ENCODE results near the gene WASF2.

The WASF2 gene

GRCh38 chr1:27523337-27524020 is 33.5 kb upstream of the WASF2 start:
- peak overlapping the region; percentile 89 to 95 for H2BK12ac ChIP-seq (ENCODE audit: low read length in 2 of 2)
- H3K14ac ChIP-seq (ENCODE audit: low read length in 2 of 2), result peak overlapping the region in 1 of 2 experiments; percentile 95
- peak overlapping the region; percentile 87 to 98 for H3K18ac ChIP-seq (ENCODE audit: low read depth in 1 of 2, low read length in 2 of 2)
- DNase-seq, result no peak
- H3K4me3 ChIP-seq (ENCODE audit: insufficient read depth in 1 of 2, low read depth in 1 of 2, low read length in 2 of 2), result no peak overlapping the region
- 61% methylated on average over 8 of the region's 8 CpGs for WGBS
- peak overlapping the region; percentile 89 for H2BK15ac ChIP-seq (ENCODE audit: low read depth, poor library complexity, severe bottlenecking)
- H3K9ac ChIP-seq (ENCODE audit: low read length), result peak overlapping the region; percentile 29
- peak overlapping the region in 1 of 2 experiments; percentile 34 for H3K23ac ChIP-seq (ENCODE audit: low read length in 2 of 2)
- no peaks in the 10 kb centered on the region for H3K27me3 ChIP-seq (ENCODE audit: control insufficient read depth in 1 of 2, insufficient read depth in 1 of 2, low read length in 2 of 2)
- H4K91ac ChIP-seq (ENCODE audit: low read length), result peak overlapping the region; percentile 97
- peak overlapping the region; percentile 85 for H2BK120ac ChIP-seq (ENCODE audit: low read depth, low read length)
- peak overlapping the region; percentile 49 for H2AK5ac ChIP-seq (ENCODE audit: low read length, severe bottlenecking)
- peak overlapping the region; percentile 69 to 92 for H3K4ac ChIP-seq (ENCODE audit: low read depth in 1 of 2, low read length in 2 of 2)
- H3K9me3 ChIP-seq (ENCODE audit: control insufficient read depth, low read length), result no peaks in the 10 kb centered on the region
- no peak overlapping the region for H3K27ac ChIP-seq (ENCODE audit: low read length, poor library complexity, severe bottlenecking)
- H2BK5ac ChIP-seq (ENCODE audit: low read depth, low read length, poor library complexity, severe bottlenecking), result no peak overlapping the region
- no peaks in the 10 kb centered on the region for H3K36me3 ChIP-seq (ENCODE audit: control insufficient read depth in 1 of 2, insufficient read depth in 2 of 2, low read depth in 1 of 2, low read length in 2 of 2)
- H3K79me1 ChIP-seq (replicated peaks; ENCODE audit: low read length, poor library complexity, severe bottlenecking), result no peaks in the 10 kb centered on the region
- H4K8ac ChIP-seq (ENCODE audit: low read length), result peak overlapping the region; percentile 21
- peaks cover 73% of the 10 kb centered on the region for H3K4me1 ChIP-seq (ENCODE audit: control insufficient read depth, insufficient read depth, low read depth, low read length)
- no peak overlapping the region for H3K4me2 ChIP-seq (ENCODE audit: low read length, poor library complexity, severe bottlenecking)
- no peak overlapping the region for H2AFZ ChIP-seq (ENCODE audit: low read depth, low read length)

- H2BK12ac ChIP-seq (ENCODE audit: low read length in 2 of 2), result peak overlapping the region; percentile 43 to 82
Measured at GRCh38 chr1:27522432-27523336, 32.7 kb upstream of the WASF2 start.

GRCh38 chr1:27521861-27522431 is 32.0 kb upstream of the WASF2 start:
- no peaks in the 10 kb centered on the region for H3K36me3 ChIP-seq (ENCODE audit: control insufficient read depth in 1 of 2, insufficient read depth in 2 of 2, low read depth in 1 of 2, low read length in 2 of 2)
- H2BK15ac ChIP-seq (ENCODE audit: low read depth, poor library complexity, severe bottlenecking), result no peak overlapping the region
- peak overlapping the region; percentile 93 for H4K8ac ChIP-seq (ENCODE audit: low read length)
- H3K27me3 ChIP-seq (ENCODE audit: control insufficient read depth in 1 of 2, insufficient read depth in 1 of 2, low read length in 2 of 2), result no peaks in the 10 kb centered on the region
- peak overlapping the region in 1 of 2 experiments; percentile 92 for H3K4ac ChIP-seq (ENCODE audit: low read depth in 1 of 2, low read length in 2 of 2)
- no peak overlapping the region for H3K23ac ChIP-seq (ENCODE audit: low read length in 2 of 2)
- no peak overlapping the region for H3K27ac ChIP-seq (ENCODE audit: low read length, poor library complexity, severe bottlenecking)
- no peak overlapping the region for H2AK5ac ChIP-seq (ENCODE audit: low read length, severe bottlenecking)
- H2BK12ac ChIP-seq (ENCODE audit: low read length in 2 of 2), result peak overlapping the region; percentile 46 to 82
- no peak overlapping the region for H3K4me3 ChIP-seq (ENCODE audit: insufficient read depth in 1 of 2, low read depth in 1 of 2, low read length in 2 of 2)
- H3K9me3 ChIP-seq (ENCODE audit: control insufficient read depth, low read length), result no peaks in the 10 kb centered on the region
- H2AFZ ChIP-seq (ENCODE audit: low read depth, low read length), result no peak overlapping the region
- 83% methylated on average over 9 of the region's 9 CpGs for WGBS
- H4K91ac ChIP-seq (ENCODE audit: low read length), result peak overlapping the region; percentile 79
- peaks cover 60% of the 10 kb centered on the region for H3K4me1 ChIP-seq (ENCODE audit: control insufficient read depth, insufficient read depth, low read depth, low read length)
- no peak overlapping the region for H3K4me2 ChIP-seq (ENCODE audit: low read length, poor library complexity, severe bottlenecking)
- no peaks in the 10 kb centered on the region for H3K79me1 ChIP-seq (replicated peaks; ENCODE audit: low read length, poor library complexity, severe bottlenecking)
- peak overlapping the region in 1 of 2 experiments; percentile 1 for H3K14ac ChIP-seq (ENCODE audit: low read length in 2 of 2)
- H2BK120ac ChIP-seq (ENCODE audit: low read depth, low read length), result no peak overlapping the region
- H2BK5ac ChIP-seq (ENCODE audit: low read depth, low read length, poor library complexity, severe bottlenecking), result no peak overlapping the region
- peak overlapping the region; percentile 35 to 98 for H3K18ac ChIP-seq (ENCODE audit: low read depth in 1 of 2, low read length in 2 of 2)
- peak overlapping the region; percentile 71 for H3K9ac ChIP-seq (ENCODE audit: low read length)
- no peak for DNase-seq

More at GRCh38 chr1:27522432-27523336, 32.7 kb upstream of the WASF2 start:
- peak overlapping the region in 1 of 2 experiments; percentile 83 for H3K23ac ChIP-seq (ENCODE audit: low read length in 2 of 2)
- H2BK15ac ChIP-seq (ENCODE audit: low read depth, poor library complexity, severe bottlenecking), result no peak overlapping the region
- H3K4me1 ChIP-seq (ENCODE audit: control insufficient read depth, insufficient read depth, low read depth, low read length), result peaks cover 68% of the 10 kb centered on the region
- no peaks in the 10 kb centered on the region for H3K36me3 ChIP-seq (ENCODE audit: control insufficient read depth in 1 of 2, insufficient read depth in 2 of 2, low read depth in 1 of 2, low read length in 2 of 2)
- peak; percentile 66 for DNase-seq
- H3K4me3 ChIP-seq (ENCODE audit: insufficient read depth in 1 of 2, low read depth in 1 of 2, low read length in 2 of 2), result no peak overlapping the region
- no peak overlapping the region for H3K4me2 ChIP-seq (ENCODE audit: low read length, poor library complexity, severe bottlenecking)
- H2AK5ac ChIP-seq (ENCODE audit: low read length, severe bottlenecking), result peak overlapping the region; percentile 27
- H3K9me3 ChIP-seq (ENCODE audit: control insufficient read depth, low read length), result no peaks in the 10 kb centered on the region
- peak overlapping the region; percentile 85 for H2BK120ac ChIP-seq (ENCODE audit: low read depth, low read length)
- no peaks in the 10 kb centered on the region for H3K79me1 ChIP-seq (replicated peaks; ENCODE audit: low read length, poor library complexity, severe bottlenecking)
- H3K14ac ChIP-seq (ENCODE audit: low read length in 2 of 2), result peak overlapping the region in 1 of 2 experiments; percentile 78
- no peaks in the 10 kb centered on the region for H3K27me3 ChIP-seq (ENCODE audit: control insufficient read depth in 1 of 2, insufficient read depth in 1 of 2, low read length in 2 of 2)
- WGBS, result 63% methylated on average over 29 of the region's 31 CpGs
- H2AFZ ChIP-seq (ENCODE audit: low read depth, low read length), result no peak overlapping the region
- H4K8ac ChIP-seq (ENCODE audit: low read length), result peak overlapping the region; percentile 93
- H3K9ac ChIP-seq (ENCODE audit: low read length), result peak overlapping the region; percentile 29
- no peak overlapping the region for H2BK5ac ChIP-seq (ENCODE audit: low read depth, low read length, poor library complexity, severe bottlenecking)
- H4K91ac ChIP-seq (ENCODE audit: low read length), result peak overlapping the region; percentile 91
- peak overlapping the region in 1 of 2 experiments; percentile 92 for H3K4ac ChIP-seq (ENCODE audit: low read depth in 1 of 2, low read length in 2 of 2)
- H3K18ac ChIP-seq (ENCODE audit: low read depth in 1 of 2, low read length in 2 of 2), result peak overlapping the region; percentile 87 to 98
- no peak overlapping the region for H3K27ac ChIP-seq (ENCODE audit: low read length, poor library complexity, severe bottlenecking)

Data from mesenchymal stem cell (in vitro differentiated cells and primary cell).